Trophoblast cell (in vitro differentiated cells and primary cell): Measurements from ENCODE around the gene IFNA6.

Experiments
- DNase-seq, 2 donors: peaks; one replicate each; pipeline ENCODE4 v3.0.0-alpha.2; 2016
- H2AFZ ChIP-seq: 2 replicates; pipeline ENCODE4 v1.6.1; 2013; ENCODE audit warnings: low read length, moderate library complexity, mild to moderate bottlenecking; ENCODE audit not compliant: insufficient read depth, poor library complexity
- H2AK5ac ChIP-seq: 2 replicates; pipeline ENCODE4 v1.6.1; 2013; ENCODE audit warnings: mild to moderate bottlenecking, low read length
- H2BK120ac ChIP-seq: 2 replicates; pipeline ENCODE4 v1.6.1; 2013; ENCODE audit warnings: low read length, mild to moderate bottlenecking, moderate library complexity; ENCODE audit not compliant: insufficient read depth, poor library complexity
- H2BK12ac ChIP-seq: 2 replicates; pipeline ENCODE4 v1.6.1; 2013; ENCODE audit warnings: mild to moderate bottlenecking, low read length, moderate library complexity
- H2BK5ac ChIP-seq: 2 replicates; pipeline ENCODE4 v1.6.1; 2013; ENCODE audit warnings: low read length, low read depth, moderate library complexity, mild to moderate bottlenecking; ENCODE audit not compliant: poor library complexity
- H3K14ac ChIP-seq: 2 replicates; pipeline ENCODE4 v1.6.1; 2013; ENCODE audit warnings: mild to moderate bottlenecking, low read length
- H3K18ac ChIP-seq: 2 replicates; pipeline ENCODE4 v1.6.1; 2013; ENCODE audit warnings: mild to moderate bottlenecking, low read length
- H3K23ac ChIP-seq: 2 replicates; pipeline ENCODE4 v1.6.1; 2013; ENCODE audit warnings: low read length
- H3K27ac ChIP-seq: 2 replicates; pipeline ENCODE4 v1.5.1; 2013; ENCODE audit warnings: low read depth, mild to moderate bottlenecking, inconsistent platforms, low read length, moderate library complexity
- H3K27me3 ChIP-seq: 2 replicates; pipeline ENCODE4 v1.6.1; 2013; ENCODE audit warnings: inconsistent platforms, mild to moderate bottlenecking, low read length, moderate library complexity; ENCODE audit not compliant: insufficient read depth
- H3K36me3 ChIP-seq, 2 experiments: 1 replicate in 1 of 2; 2 replicates in 1 of 2; pipeline ENCODE4 v1.6.1; 2013; ENCODE audit warnings: low read length in 2 of 2, mild to moderate bottlenecking in 2 of 2, moderate library complexity in 1 of 2; ENCODE audit not compliant: insufficient read depth in 2 of 2, control insufficient read depth in 1 of 2
- H3K4ac ChIP-seq: 2 replicates; pipeline ENCODE4 v1.6.1; 2013; ENCODE audit warnings: low read depth, mild to moderate bottlenecking, low read length, moderate library complexity
- H3K4me1 ChIP-seq, 2 experiments: 1 replicate in 1 of 2; 2 replicates in 1 of 2; pipeline ENCODE4 v1.6.1; 2013; ENCODE audit warnings: low read length in 2 of 2, mild to moderate bottlenecking in 2 of 2, moderate library complexity in 1 of 2; ENCODE audit not compliant: insufficient read depth in 2 of 2, control insufficient read depth in 1 of 2
- H3K4me2 ChIP-seq: 2 replicates; pipeline ENCODE4 v1.6.1; 2013; ENCODE audit warnings: inconsistent platforms, mild to moderate bottlenecking, low read length, moderate library complexity
- H3K4me3 ChIP-seq: 2 replicates; pipeline ENCODE4 v1.5.1; 2013; ENCODE audit warnings: mild to moderate bottlenecking, low read depth, low read length, inconsistent platforms
- H3K79me1 ChIP-seq: one replicate; pipeline ENCODE4 v1.6.1; 2013; ENCODE audit warnings: low read length
- H3K79me2 ChIP-seq: 2 replicates; pipeline ENCODE4 v1.6.1; 2013; ENCODE audit warnings: low read length, mild to moderate bottlenecking; ENCODE audit not compliant: control insufficient read depth, insufficient read depth, poor library complexity
- H3K9ac ChIP-seq: 2 replicates; pipeline ENCODE4 v1.6.1; 2013; ENCODE audit warnings: mild to moderate bottlenecking, low read length
- H3K9me3 ChIP-seq: 2 replicates; pipeline ENCODE4 v1.6.1; 2013; ENCODE audit warnings: low read depth, mild to moderate bottlenecking, control low read depth, inconsistent platforms, low read length; ENCODE audit not compliant: insufficient read depth
- H4K12ac ChIP-seq: 2 replicates; pipeline ENCODE4 v1.6.1; 2013; ENCODE audit warnings: low read depth, mild to moderate bottlenecking, low read length, moderate library complexity
- H4K8ac ChIP-seq: 2 replicates; pipeline ENCODE4 v1.6.1; 2013; ENCODE audit warnings: low read depth, mild to moderate bottlenecking, low read length, moderate library complexity
- H4K91ac ChIP-seq: one replicate; pipeline ENCODE4 v1.6.1; 2013; ENCODE audit warnings: low read depth, mild to moderate bottlenecking, low read length, moderate library complexity
- WGBS: extraction: QIAGEN DNeasy Blood & Tissue Kit; methylation state at CpG from one replicate; pipeline ENCODE4 v1.1.7; 2013; ENCODE audit warnings: missing lambda C conversion rate; ENCODE audit not compliant: insufficient read length, insufficient coverage; ENCODE audit errors: extremely low coverage; 5-methylcytosine and 5-hydroxymethylcytosine counted together

Gene IFNA6

GRCh38 chr9:21392270-21392669, 41.6 kb upstream of the IFNA6 start:
- Histone ChIP-seq H2AK5ac (no peak overlapping the region), H3K4me3 (no peak overlapping the region), H2AFZ (no peak overlapping the region), H3K27ac (no peak overlapping the region), H2BK5ac (no peak overlapping the region), H3K4me2 (no peak overlapping the region), H3K9ac (no peak overlapping the region), H3K23ac (no peak overlapping the region), H3K9me3 (no peaks in the 10 kb centered on the region), H3K4ac (no peak overlapping the region), H4K12ac (no peak overlapping the region), H3K27me3 (no peaks in the 10 kb centered on the region), H3K36me3 (no peaks in the 10 kb centered on the region), H4K8ac (no peak overlapping the region), H3K14ac (no peak overlapping the region), H3K79me1 (no peaks in the 10 kb centered on the region), H3K4me1 (no peaks in the 10 kb centered on the region), H3K79me2 (no peaks in the 10 kb centered on the region), H2BK12ac (no peak overlapping the region), H4K91ac (no peak overlapping the region), H3K18ac (no peak overlapping the region), H2BK120ac (no peak overlapping the region)
- no CpG with 5 or more reads among the region's 6 CpGs for WGBS
- DNase-seq: peak; percentile 15 to 65

- no peak within 1 kb of the TSS for H3K4me3 ChIP-seq
- no peak within 1 kb of the TSS for H2AFZ ChIP-seq
- H3K23ac ChIP-seq: no peak within 1 kb of the TSS
- H3K27ac ChIP-seq: no peak within 1 kb of the TSS
- no peaks in the 10 kb centered on the region for H3K79me2 ChIP-seq
- H3K18ac ChIP-seq: no peak within 1 kb of the TSS
- no CpG with 5 or more reads among the region's 1 CpG for WGBS
- H3K14ac ChIP-seq: no peak within 1 kb of the TSS
- H3K4ac ChIP-seq: no peak within 1 kb of the TSS
- H3K36me3 ChIP-seq: no peaks in the 10 kb centered on the region
- H2BK5ac ChIP-seq: no peak within 1 kb of the TSS
- no peaks in the 10 kb centered on the region for H3K9me3 ChIP-seq
- no peak within 1 kb of the TSS for H3K4me2 ChIP-seq
- H4K91ac ChIP-seq: no peak within 1 kb of the TSS
- no peak within 1 kb of the TSS for H3K9ac ChIP-seq
- DNase-seq: no peak
- H2AK5ac ChIP-seq: no peak within 1 kb of the TSS
- H3K79me1 ChIP-seq: no peaks in the 10 kb centered on the region
- no peak within 1 kb of the TSS for H2BK12ac ChIP-seq
- no peaks in the 10 kb centered on the region for H3K27me3 ChIP-seq
- H4K8ac ChIP-seq: no peak within 1 kb of the TSS
- H4K12ac ChIP-seq: no peak within 1 kb of the TSS
- H3K4me1 ChIP-seq: no peaks in the 10 kb centered on the region
- H2BK120ac ChIP-seq: no peak within 1 kb of the TSS
Measured at GRCh38 chr9:21385131-21385670, 34.5 kb upstream of the IFNA6 start, which contains the start of gene IFNA2. TSS of gene IFNA2 (minus strand) at chr9:21385398. CDS start at chr9:21385329, 69 bp downstream.

- Histone ChIP-seq H3K27ac (no peak overlapping the region), H3K9ac (peak overlapping the region; percentile 26), H2BK5ac (no peak overlapping the region)
Measured at GRCh38 chr9:21383627-21384026, 32.9 kb upstream of the IFNA6 start.

GRCh38 chr9:21381448-21382339, 31.0 kb upstream of the IFNA6 start:
- no peak overlapping the region for H3K4me3 ChIP-seq
- H4K91ac ChIP-seq: no peak overlapping the region
- H4K12ac ChIP-seq: no peak overlapping the region
- H3K18ac ChIP-seq: no peak overlapping the region
- no peak overlapping the region for H2AK5ac ChIP-seq
- no peak overlapping the region for H4K8ac ChIP-seq
- no peaks in the 10 kb centered on the region for H3K9me3 ChIP-seq
- H3K79me1 ChIP-seq: no peaks in the 10 kb centered on the region
- no peak overlapping the region for H2BK120ac ChIP-seq
- H3K36me3 ChIP-seq: no peaks in the 10 kb centered on the region
- no peak overlapping the region for H3K14ac ChIP-seq
- H3K4me1 ChIP-seq: no peaks in the 10 kb centered on the region
- no peak overlapping the region for H3K4ac ChIP-seq
- H3K79me2 ChIP-seq: no peaks in the 10 kb centered on the region
- WGBS: no CpG with 5 or more reads among the region's 5 CpGs
- H3K27ac ChIP-seq: no peak overlapping the region
- no peak overlapping the region for H2BK5ac ChIP-seq
- H3K23ac ChIP-seq: no peak overlapping the region
- no peak overlapping the region for H2BK12ac ChIP-seq
- no peak overlapping the region for H3K9ac ChIP-seq
- H3K27me3 ChIP-seq: no peaks in the 10 kb centered on the region
- H3K4me2 ChIP-seq: no peak overlapping the region
- peak; percentile 26 to 46 for DNase-seq
- no peak overlapping the region for H2AFZ ChIP-seq

More at GRCh38 chr9:21383627-21384026, 32.9 kb upstream of the IFNA6 start:
- H2BK120ac ChIP-seq: no peak overlapping the region
- H3K18ac ChIP-seq: no peak overlapping the region
- no peak overlapping the region for H2AFZ ChIP-seq
- H3K4me3 ChIP-seq: no peak overlapping the region
- no peaks in the 10 kb centered on the region for H3K4me1 ChIP-seq
- no peak overlapping the region for H4K8ac ChIP-seq
- no peak overlapping the region for H2BK12ac ChIP-seq
- H3K4ac ChIP-seq: no peak overlapping the region
- no peak overlapping the region for H3K14ac ChIP-seq
- H4K12ac ChIP-seq: no peak overlapping the region
- no peaks in the 10 kb centered on the region for H3K79me1 ChIP-seq
- H3K4me2 ChIP-seq: no peak overlapping the region
- DNase-seq: no peak
- no peaks in the 10 kb centered on the region for H3K36me3 ChIP-seq
- H4K91ac ChIP-seq: no peak overlapping the region
- H3K23ac ChIP-seq: no peak overlapping the region
- no peaks in the 10 kb centered on the region for H3K79me2 ChIP-seq
- no peaks in the 10 kb centered on the region for H3K27me3 ChIP-seq
- no peaks in the 10 kb centered on the region for H3K9me3 ChIP-seq
- H2AK5ac ChIP-seq: no peak overlapping the region
- WGBS: no CpG with 5 or more reads among the region's 4 CpGs
